GM18505 (cell line): ENCODE measurements around the gene GADD45A.

Experiments
- ATAC-seq: cut with Tn5 transposase; IDR thresholded peaks from one replicate; pipeline ENCODE4 v1.9.1; 2021; ENCODE audit not compliant: unreplicated experiment
- POLR2A ChIP-seq: IDR thresholded peaks from 4 replicates; pipeline ENCODE4 v1.6.1; 2011; ENCODE audit warnings: borderline replicate concordance; ENCODE audit not compliant: insufficient read depth, insufficient read length; ENCODE audit errors: extremely low read depth

The GADD45A gene

GRCh38 chr1:67685067-67685557 is at the start of gene GADD45A:
Gene GADD45A, plus strand, starts transcription at chr1:67685201. Its CDS starts 294 bp downstream, at chr1:67685495.
- ATAC-seq, result peak; percentile 87
- peak; percentile 100 for TF ChIP-seq POLR2A

- no peak for ATAC-seq
- TF ChIP-seq POLR2A, result no peak
Measured at GRCh38 chr1:67636146-67636545, 48.9 kb upstream of the GADD45A start.

GRCh38 chr1:67639361-67639760 is 45.6 kb upstream of the GADD45A start:
- TF ChIP-seq POLR2A, result no peak
- no peak for ATAC-seq

GRCh38 chr1:67642629-67643028 is 42.4 kb upstream of the GADD45A start:
- no peak for ATAC-seq
- TF ChIP-seq POLR2A, result no peak

GRCh38 chr1:67644566-67644965 is 40.4 kb upstream of the GADD45A start:
- no peak for ATAC-seq
- TF ChIP-seq POLR2A, result no peak

GRCh38 chr1:67645495-67646144 is 39.4 kb upstream of the GADD45A start:
- TF ChIP-seq POLR2A, result no peak
- ATAC-seq, result no peak

GRCh38 chr1:67646145-67647035 is 38.6 kb upstream of the GADD45A start:
- ATAC-seq, result no peak
- TF ChIP-seq POLR2A, result no peak

GRCh38 chr1:67647036-67647798 is 37.8 kb upstream of the GADD45A start:
- no peak for TF ChIP-seq POLR2A

GRCh38 chr1:67647814-67648358 is 37.1 kb upstream of the GADD45A start:
- ATAC-seq, result no peak
- no peak for TF ChIP-seq POLR2A

More at GRCh38 chr1:67647036-67647798, 37.8 kb upstream of the GADD45A start:
- ATAC-seq, result no peak

GRCh38 chr1:67648582-67649326 is 36.2 kb upstream of the GADD45A start:
- no peak for TF ChIP-seq POLR2A
- no peak for ATAC-seq

- no peak for TF ChIP-seq POLR2A
- no peak for ATAC-seq
Measured at GRCh38 chr1:67650061-67650460, 34.9 kb upstream of the GADD45A start.

GRCh38 chr1:67651031-67651430 is 34.0 kb upstream of the GADD45A start:
- ATAC-seq, result no peak

GRCh38 chr1:67652800-67653199 is 32.2 kb upstream of the GADD45A start:
- TF ChIP-seq POLR2A, result no peak
- ATAC-seq, result no peak

More at GRCh38 chr1:67651031-67651430, 34.0 kb upstream of the GADD45A start:
- no peak for TF ChIP-seq POLR2A

- no peak for ATAC-seq
- no peak for TF ChIP-seq POLR2A
Measured at GRCh38 chr1:67653304-67653703, 31.7 kb upstream of the GADD45A start.
